ENCODE results near the gene OLFML2B. TPM values are rescaled to one million over a fixed set of nuclear protein-coding genes. Genes with fewer than 3 reads are reported as not detected.

The OLFML2B gene
- total RNA-seq, 1 experiment from 2014 or later = 1.4 TPM

DNA sequence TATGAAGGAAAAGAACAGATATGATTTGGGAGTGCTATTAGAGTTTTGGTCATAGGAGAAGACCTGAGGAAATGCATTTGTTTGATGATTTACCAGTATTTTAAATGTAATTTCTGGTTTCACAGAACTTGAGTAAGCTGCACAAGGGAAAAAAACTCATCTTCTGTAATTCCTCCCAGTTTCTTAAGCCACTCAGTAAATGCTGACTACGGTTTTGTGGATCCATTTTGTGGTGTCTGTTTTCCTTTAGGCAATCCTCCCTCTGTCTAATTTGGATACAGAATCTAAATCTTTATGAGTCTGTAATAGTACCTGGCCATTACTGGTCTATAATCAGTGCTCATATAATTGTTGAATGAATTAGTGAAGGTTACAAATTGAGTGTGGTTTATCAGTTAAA lies 72.0 kb downstream of the OLFML2B start:
- Histone ChIP-seq H3K56ac (ENCODE audit: insufficient read length, low read depth, low read length) (no peak overlapping the region), H2AK5ac (ENCODE audit: insufficient read length, low read length) (no peak overlapping the region), H3K9ac (ENCODE audit: extremely low read depth, insufficient read length, low read length) (no peak overlapping the region), H3K9me3 (ENCODE audit: control insufficient read depth, low read depth, low read length) (no peaks in the 10 kb centered on the region), H3K79me2 (ENCODE audit: insufficient read depth, low read length) (no peaks in the 10 kb centered on the region), H2BK15ac (ENCODE audit: low read depth, low read length) (no peak overlapping the region), H3K79me1 (ENCODE audit: insufficient read depth, low read depth, low read length, poor library complexity, severe bottlenecking) (no peaks in the 10 kb centered on the region), H3K27me3 (ENCODE audit: insufficient read depth, low read length) (no peaks in the 10 kb centered on the region), H3K23ac (ENCODE audit: insufficient read length, low read depth, low read length) (no peak overlapping the region), H3K27ac (ENCODE audit: insufficient read length, low read depth, low read length) (no peak overlapping the region), H3T11ph (ENCODE audit: low read length) (no peak overlapping the region), H2BK5ac (ENCODE audit: insufficient read length, low read length) (no peak overlapping the region), H4K5ac (ENCODE audit: insufficient read length, low read depth, low read length) (no peak overlapping the region), H3K23me2 (ENCODE audit: insufficient read length, low read depth, low read length, poor library complexity, severe bottlenecking) (no peaks in the 10 kb centered on the region), H3K14ac (ENCODE audit: insufficient read depth, low read length) (no peak overlapping the region), H4K91ac (ENCODE audit: insufficient read length, low read depth, low read length) (no peak overlapping the region), H3K4me1 (ENCODE audit: insufficient read depth, low read length) (no peaks in the 10 kb centered on the region), H3K4me2 (ENCODE audit: insufficient read depth, insufficient read length, low read length) (no peak overlapping the region), H3K4ac (ENCODE audit: low read depth, low read length) (no peak overlapping the region), H3K18ac (ENCODE audit: insufficient read length, low read depth, low read length) (no peak overlapping the region), H2BK20ac (ENCODE audit: low read depth, low read length, poor library complexity, severe bottlenecking) (no peak overlapping the region), H4K20me1 (ENCODE audit: control insufficient read depth, insufficient read depth, insufficient read length) (no peaks in the 10 kb centered on the region), H2BK12ac (ENCODE audit: insufficient read length, low read depth, low read length) (no peak overlapping the region), H2AFZ (ENCODE audit: low read length) (no peak overlapping the region), H2BK120ac (ENCODE audit: low read depth, low read length, poor library complexity, severe bottlenecking) (no peak overlapping the region), H4K8ac (replicated peaks; ENCODE audit: insufficient read length, low read depth, low read length) (no peak overlapping the region)
- Mint-ChIP-seq H3K9me3 (no peaks in the 10 kb centered on the region), H3K27ac (no peak overlapping the region), H3K4me1 (peaks cover 7 to 9% of the 10 kb centered on the region in 2 experiments), H3K27me3 (ENCODE audit: low read depth) (no peaks in the 10 kb centered on the region), H3K36me3 (ENCODE audit: insufficient read depth in 1 of 3, low read depth in 3 of 3) (no peaks in the 10 kb centered on the region), H3K4me3 (no peak overlapping the region)
- no peak for DNase-seq
- WGBS (ENCODE audit: extremely low coverage, insufficient read length, low lambda C conversion rate) = no CpG with 5 or more reads among the region's 1 CpG
- TF ChIP-seq, protein P1, sequence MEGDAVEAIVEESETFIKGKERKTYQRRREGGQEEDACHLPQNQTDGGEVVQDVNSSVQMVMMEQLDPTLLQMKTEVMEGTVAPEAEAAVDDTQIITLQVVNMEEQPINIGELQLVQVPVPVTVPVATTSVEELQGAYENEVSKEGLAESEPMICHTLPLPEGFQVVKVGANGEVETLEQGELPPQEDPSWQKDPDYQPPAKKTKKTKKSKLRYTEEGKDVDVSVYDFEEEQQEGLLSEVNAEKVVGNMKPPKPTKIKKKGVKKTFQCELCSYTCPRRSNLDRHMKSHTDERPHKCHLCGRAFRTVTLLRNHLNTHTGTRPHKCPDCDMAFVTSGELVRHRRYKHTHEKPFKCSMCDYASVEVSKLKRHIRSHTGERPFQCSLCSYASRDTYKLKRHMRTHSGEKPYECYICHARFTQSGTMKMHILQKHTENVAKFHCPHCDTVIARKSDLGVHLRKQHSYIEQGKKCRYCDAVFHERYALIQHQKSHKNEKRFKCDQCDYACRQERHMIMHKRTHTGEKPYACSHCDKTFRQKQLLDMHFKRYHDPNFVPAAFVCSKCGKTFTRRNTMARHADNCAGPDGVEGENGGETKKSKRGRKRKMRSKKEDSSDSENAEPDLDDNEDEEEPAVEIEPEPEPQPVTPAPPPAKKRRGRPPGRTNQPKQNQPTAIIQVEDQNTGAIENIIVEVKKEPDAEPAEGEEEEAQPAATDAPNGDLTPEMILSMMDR (conservative IDR thresholded peaks at IDR 0.05) = no peak

Data from H9 (cell line).